HepG2 (cell line): ENCODE results near the gene PRSS21. TPM values are rescaled to one million over a fixed set of nuclear protein-coding genes. Genes with fewer than 3 reads are reported as not detected.

ENCODE experiments used
- CHD2 ChIP-seq: IDR thresholded peaks from 2 replicates; pipeline ENCODE4 v1.6.1; 2011; ENCODE audit warnings: low read depth, low read length, improper control_type of control experiment
- ELF4 ChIP-seq: sonication (generic); formaldehyde crosslinking; IDR thresholded peaks from 2 replicates; pipeline ENCODE4 v1.5.0; 2020; ENCODE audit warnings: missing genetic modification reagents, mild to moderate bottlenecking, moderate library complexity, borderline replicate concordance
- GABPA ChIP-seq, 2 experiments: IDR thresholded peaks; 2 replicates each; pipeline ENCODE4 v1.6.1; 2011 to 2016; ENCODE audit warnings: low read depth in 2 of 2, low read length in 1 of 2, missing biosample characterization in 1 of 2, missing genetic modification characterization in 1 of 2
- JUNB ChIP-seq: sonication (generic); formaldehyde crosslinking; IDR thresholded peaks from 2 replicates; pipeline ENCODE4 v1.8.0; 2022; ENCODE audit warnings: missing genetic modification reagents, mild to moderate bottlenecking, borderline replicate concordance
- KAT2B ChIP-seq: fragments of 150-350 bp; IDR thresholded peaks from 2 replicates; pipeline ENCODE4 v1.6.1; 2014; ENCODE audit warnings: low read depth, low read length, borderline replicate concordance
- MXI1 ChIP-seq: IDR thresholded peaks from 3 replicates; pipeline ENCODE4 v1.6.1; 2012; ENCODE audit warnings: low read depth, low read length, inconsistent platforms, borderline replicate concordance
- NRL ChIP-seq: sonication (generic); formaldehyde crosslinking; IDR thresholded peaks from 2 replicates; pipeline ENCODE4 v1.5.0; 2020; ENCODE audit warnings: missing genetic modification reagents, mild to moderate bottlenecking, moderate library complexity, borderline replicate concordance
- RXRA ChIP-seq: sonication (generic); formaldehyde crosslinking; IDR thresholded peaks from 2 replicates; pipeline ENCODE4 v1.5.1; 2020; ENCODE audit warnings: missing genetic modification reagents
- SALL1 ChIP-seq: sonication (generic); formaldehyde crosslinking; IDR thresholded peaks from 2 replicates; pipeline ENCODE4 v1.8.0; 2022; ENCODE audit warnings: mild to moderate bottlenecking, missing genetic modification reagents
- SP140L ChIP-seq: sonication (generic); formaldehyde crosslinking; IDR thresholded peaks from 2 replicates; pipeline ENCODE4 v1.4.0; 2020; ENCODE audit warnings: missing genetic modification reagents, borderline replicate concordance
- TBX3 ChIP-seq: fragments of 450-650 bp; IDR thresholded peaks from 2 replicates; pipeline ENCODE4 v1.6.1; 2017; ENCODE audit warnings: antibody characterized with exemption, mild to moderate bottlenecking, inconsistent platforms, borderline replicate concordance
- ZBTB38 ChIP-seq: sonication (generic); formaldehyde crosslinking; IDR thresholded peaks from 2 replicates; pipeline ENCODE4 v1.5.1; 2020; ENCODE audit warnings: mild to moderate bottlenecking, missing genetic modification reagents
- ZNF264 ChIP-seq: sonication (generic); formaldehyde crosslinking; IDR thresholded peaks from 2 replicates; pipeline ENCODE4 v1.4.0; 2020; ENCODE audit warnings: missing genetic modification reagents
- ZNF33A ChIP-seq: sonication (generic); formaldehyde crosslinking; IDR thresholded peaks from 2 replicates; pipeline ENCODE4 v1.5.1; 2020; ENCODE audit warnings: missing genetic modification reagents, mild to moderate bottlenecking, moderate library complexity, borderline replicate concordance
- ZNF629 ChIP-seq: sonication (generic); formaldehyde crosslinking; conservative IDR thresholded peaks from 2 replicates; pipeline ENCODE4 v1.5.0; 2020; ENCODE audit warnings: missing genetic modification reagents
- ZNF7 ChIP-seq: IDR thresholded peaks from 2 replicates; pipeline ENCODE4 v1.6.1; 2016; ENCODE audit warnings: missing biosample characterization, missing genetic modification reagents
- polyA plus RNA-seq, 8 experiments: library from polyadenylated mRNA; depleted of rRNA in 3 of 8; stranded (reverse) in 7 of 8; unstranded in 1 of 8; fragments of >200 nt; fragmentation: Illumina TruSeq in 4 of 8; extraction: Trizol in 4 of 8; gene quantifications; 2 replicates each; pipeline versions ENCODE4 v1.2.1 to v1.2.3, GENCODE V29; 2011 to 2016; ENCODE audit warnings: low read depth in 4 of 8, missing spikeins in 1 of 8, mixed read lengths in 1 of 8; ENCODE audit not compliant: insufficient read depth in 1 of 8
- total RNA-seq, 5 experiments: library from RNA; depleted of rRNA; stranded (reverse); fragments of >200 nt; fragmentation: Illumina TruSeq; extraction: Trizol; gene quantifications; 2 replicates each; pipeline ENCODE4 v1.2.3, GENCODE V29; 2016; ENCODE audit warnings: low read depth in 1 of 5
- TF ChIP-seq, protein P1 (sequence below): IDR thresholded peaks from 2 replicates; pipeline ENCODE4 v1.6.1; 2016; ENCODE audit warnings: mild to moderate bottlenecking
- TF ChIP-seq, protein P2 (sequence below): sonication (generic); formaldehyde crosslinking; conservative IDR thresholded peaks from 2 replicates; pipeline ENCODE4 v1.4.0; 2020; ENCODE audit warnings: mild to moderate bottlenecking, missing genetic modification reagents, moderate library complexity
- TF ChIP-seq, protein P3 (sequence below): sonication (generic); formaldehyde crosslinking; IDR thresholded peaks from 2 replicates; pipeline ENCODE4 v1.4.0; 2020; ENCODE audit warnings: missing genetic modification reagents
- TF ChIP-seq, protein P4 (sequence below): IDR thresholded peaks from 2 replicates; pipeline ENCODE4 v1.6.1; 2012; ENCODE audit warnings: inconsistent platforms

Gene PRSS21
- total and polyA plus RNA-seq, 2 of the 13 experiments (the other 11 are each of a cell fraction or from before 2014, with no cell fraction given): not detected

DNA sequence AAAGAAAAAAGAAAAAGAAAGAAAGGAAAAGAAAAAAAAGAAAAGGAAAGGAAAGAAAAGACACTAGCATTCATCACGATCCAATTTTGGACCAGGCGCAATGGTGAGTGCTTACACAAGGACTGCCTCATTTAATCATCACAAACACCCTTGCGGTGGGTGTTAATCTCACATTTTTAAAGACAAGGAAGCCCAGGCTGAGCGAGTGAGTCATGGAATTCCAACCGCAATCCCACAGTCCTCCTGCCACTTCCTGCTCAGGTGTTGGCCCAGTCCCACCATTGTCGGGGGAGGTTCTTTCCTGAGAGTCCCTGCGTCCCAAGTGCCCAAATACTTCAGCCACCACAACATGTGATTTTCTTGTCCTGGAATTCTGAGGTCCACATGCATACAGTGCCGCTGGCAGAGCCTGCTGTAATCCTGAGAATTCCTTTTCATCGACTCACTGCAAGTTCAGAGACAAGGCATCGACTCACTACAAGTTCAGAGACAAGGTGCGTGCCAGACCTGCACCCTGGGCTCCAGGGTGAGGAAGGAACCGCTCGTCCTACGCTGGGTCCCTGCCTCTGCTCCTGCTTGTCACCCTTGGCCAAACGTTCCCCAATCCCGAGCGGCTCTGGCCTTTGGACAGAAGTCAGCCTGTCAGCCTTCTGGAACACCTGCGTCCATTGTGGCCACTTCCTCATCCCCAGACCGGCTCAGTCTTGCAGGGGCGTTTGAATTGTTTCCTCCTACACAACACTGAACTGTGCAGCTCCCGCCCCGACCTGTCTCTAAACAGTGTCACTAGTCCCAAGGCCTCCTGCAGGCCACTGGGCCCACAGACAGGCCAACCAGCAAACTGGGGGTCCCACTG, 18.8 kb downstream of the PRSS21 start (continued):
- TF ChIP-seq, protein P1, sequence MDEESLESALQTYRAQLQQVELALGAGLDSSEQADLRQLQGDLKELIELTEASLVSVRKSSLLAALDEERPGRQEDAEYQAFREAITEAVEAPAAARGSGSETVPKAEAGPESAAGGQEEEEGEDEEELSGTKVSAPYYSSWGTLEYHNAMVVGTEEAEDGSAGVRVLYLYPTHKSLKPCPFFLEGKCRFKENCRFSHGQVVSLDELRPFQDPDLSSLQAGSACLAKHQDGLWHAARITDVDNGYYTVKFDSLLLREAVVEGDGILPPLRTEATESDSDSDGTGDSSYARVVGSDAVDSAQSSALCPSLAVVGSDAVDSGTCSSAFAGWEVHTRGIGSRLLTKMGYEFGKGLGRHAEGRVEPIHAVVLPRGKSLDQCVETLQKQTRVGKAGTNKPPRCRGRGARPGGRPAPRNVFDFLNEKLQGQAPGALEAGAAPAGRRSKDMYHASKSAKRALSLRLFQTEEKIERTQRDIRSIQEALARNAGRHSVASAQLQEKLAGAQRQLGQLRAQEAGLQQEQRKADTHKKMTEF (CRISPR knock-in tag): 0 out of 2 replicates have a peak, but pooled peaks have one; percentile 33
- TF ChIP-seq TBX3 (0 out of 2 replicates have a peak, but pooled peaks have one; percentile 43), JUNB (CRISPR knock-in tag) (peak; percentile 45; the same call in 1 of the 2 replicates), GABPA (IDR thresholded peaks at IDR 0.05; ENCODE audit: low read depth, low read length) (no peak), GABPA (CRISPR knock-in tag; IDR thresholded peaks at IDR 0.05; ENCODE audit: low read depth) (peak; percentile 55), ZNF264 (CRISPR knock-in tag) (no peak), RXRA (CRISPR knock-in tag) (0 out of 2 replicates have a peak, but pooled peaks have one; percentile 51), ZNF7 (CRISPR knock-in tag) (no peak), NRL (no peak), ZNF629 (no peak; the same call in 1 of the 2 replicates), MXI1 (no peak), KAT2B (no peak), SALL1 (CRISPR knock-in tag) (peak; percentile 21; the same call in 1 of the 2 replicates), ZBTB38 (0 out of 2 replicates have a peak, but pooled peaks have one; percentile 20), ELF4 (no peak), CHD2 (no peak), ZNF33A (no peak), SP140L (CRISPR knock-in tag) (no peak)
- TF ChIP-seq, protein P2, sequence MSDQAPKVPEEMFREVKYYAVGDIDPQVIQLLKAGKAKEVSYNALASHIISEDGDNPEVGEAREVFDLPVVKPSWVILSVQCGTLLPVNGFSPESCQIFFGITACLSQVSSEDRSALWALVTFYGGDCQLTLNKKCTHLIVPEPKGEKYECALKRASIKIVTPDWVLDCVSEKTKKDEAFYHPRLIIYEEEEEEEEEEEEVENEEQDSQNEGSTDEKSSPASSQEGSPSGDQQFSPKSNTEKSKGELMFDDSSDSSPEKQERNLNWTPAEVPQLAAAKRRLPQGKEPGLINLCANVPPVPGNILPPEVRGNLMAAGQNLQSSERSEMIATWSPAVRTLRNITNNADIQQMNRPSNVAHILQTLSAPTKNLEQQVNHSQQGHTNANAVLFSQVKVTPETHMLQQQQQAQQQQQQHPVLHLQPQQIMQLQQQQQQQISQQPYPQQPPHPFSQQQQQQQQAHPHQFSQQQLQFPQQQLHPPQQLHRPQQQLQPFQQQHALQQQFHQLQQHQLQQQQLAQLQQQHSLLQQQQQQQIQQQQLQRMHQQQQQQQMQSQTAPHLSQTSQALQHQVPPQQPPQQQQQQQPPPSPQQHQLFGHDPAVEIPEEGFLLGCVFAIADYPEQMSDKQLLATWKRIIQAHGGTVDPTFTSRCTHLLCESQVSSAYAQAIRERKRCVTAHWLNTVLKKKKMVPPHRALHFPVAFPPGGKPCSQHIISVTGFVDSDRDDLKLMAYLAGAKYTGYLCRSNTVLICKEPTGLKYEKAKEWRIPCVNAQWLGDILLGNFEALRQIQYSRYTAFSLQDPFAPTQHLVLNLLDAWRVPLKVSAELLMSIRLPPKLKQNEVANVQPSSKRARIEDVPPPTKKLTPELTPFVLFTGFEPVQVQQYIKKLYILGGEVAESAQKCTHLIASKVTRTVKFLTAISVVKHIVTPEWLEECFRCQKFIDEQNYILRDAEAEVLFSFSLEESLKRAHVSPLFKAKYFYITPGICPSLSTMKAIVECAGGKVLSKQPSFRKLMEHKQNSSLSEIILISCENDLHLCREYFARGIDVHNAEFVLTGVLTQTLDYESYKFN (CRISPR knock-in tag): no peak
- TF ChIP-seq, protein P3, sequence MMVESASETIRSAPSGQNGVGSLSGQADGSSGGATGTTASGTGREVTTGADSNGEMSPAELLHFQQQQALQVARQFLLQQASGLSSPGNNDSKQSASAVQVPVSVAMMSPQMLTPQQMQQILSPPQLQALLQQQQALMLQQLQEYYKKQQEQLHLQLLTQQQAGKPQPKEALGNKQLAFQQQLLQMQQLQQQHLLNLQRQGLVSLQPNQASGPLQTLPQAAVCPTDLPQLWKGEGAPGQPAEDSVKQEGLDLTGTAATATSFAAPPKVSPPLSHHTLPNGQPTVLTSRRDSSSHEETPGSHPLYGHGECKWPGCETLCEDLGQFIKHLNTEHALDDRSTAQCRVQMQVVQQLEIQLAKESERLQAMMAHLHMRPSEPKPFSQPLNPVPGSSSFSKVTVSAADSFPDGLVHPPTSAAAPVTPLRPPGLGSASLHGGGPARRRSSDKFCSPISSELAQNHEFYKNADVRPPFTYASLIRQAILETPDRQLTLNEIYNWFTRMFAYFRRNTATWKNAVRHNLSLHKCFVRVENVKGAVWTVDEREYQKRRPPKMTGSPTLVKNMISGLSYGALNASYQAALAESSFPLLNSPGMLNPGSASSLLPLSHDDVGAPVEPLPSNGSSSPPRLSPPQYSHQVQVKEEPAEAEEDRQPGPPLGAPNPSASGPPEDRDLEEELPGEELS (CRISPR knock-in tag): no peak
- TF ChIP-seq, protein P4, sequence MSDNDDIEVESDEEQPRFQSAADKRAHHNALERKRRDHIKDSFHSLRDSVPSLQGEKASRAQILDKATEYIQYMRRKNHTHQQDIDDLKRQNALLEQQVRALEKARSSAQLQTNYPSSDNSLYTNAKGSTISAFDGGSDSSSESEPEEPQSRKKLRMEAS: no peak
